Measurements from ENCODE around the gene FAM78B. TPM values are rescaled to one million over a fixed set of nuclear protein-coding genes. Genes with fewer than 3 reads are reported as not detected.

Gene FAM78B
- total RNA-seq, 1 donor from 2014 or later, result 1.9 TPM

DNA sequence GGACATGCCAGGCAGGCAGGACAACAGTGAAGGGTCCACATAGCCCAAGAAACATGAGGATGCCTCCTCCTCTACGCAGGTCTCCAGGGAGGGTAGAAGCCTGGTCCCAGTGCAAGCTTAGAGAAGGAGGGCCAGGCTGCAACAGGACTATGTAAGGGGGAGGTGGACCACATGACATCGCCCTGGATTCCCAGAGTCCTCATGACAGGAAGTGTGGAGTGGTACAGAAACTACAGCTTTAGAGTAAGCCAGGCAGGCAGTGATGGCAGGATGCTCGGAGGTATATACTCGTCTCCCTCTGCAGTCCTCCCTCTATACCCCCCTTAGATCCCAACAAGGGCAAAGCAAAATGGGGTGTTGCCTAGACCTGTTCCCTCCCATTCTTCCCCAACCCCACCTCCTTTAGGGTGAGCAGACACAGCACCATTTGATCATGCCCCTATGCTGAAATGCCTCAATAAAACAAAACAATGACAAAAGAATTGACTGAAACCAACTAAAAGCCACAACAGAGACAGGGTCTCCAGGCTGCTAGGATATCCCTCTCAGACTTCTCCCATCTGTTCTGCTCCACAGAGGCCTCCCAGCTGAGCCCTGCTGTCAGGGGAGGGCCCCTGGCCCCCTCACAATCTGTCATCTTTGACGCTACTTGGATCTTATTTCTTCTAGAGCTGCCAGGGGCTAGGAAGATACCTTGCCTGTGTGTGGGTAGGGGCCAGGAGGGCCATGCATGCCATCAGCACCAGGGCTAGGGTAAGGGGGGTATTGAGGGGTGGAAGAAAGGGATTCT lies 13.1 kb downstream of the FAM78B start:
- no peaks in the 10 kb centered on the region for H3K36me3 Mint-ChIP-seq (ENCODE audit: low read depth)
- no peak overlapping the region for H3K4me3 Mint-ChIP-seq
- H3K4me1 Mint-ChIP-seq, result no peaks in the 10 kb centered on the region
- DNase-seq, result no peak
- no peak overlapping the region for H3K27ac Mint-ChIP-seq
- intact Hi-C loops (cut with micrococcal nuclease), result no loop called here
- H3K27me3 Mint-ChIP-seq, result no peaks in the 10 kb centered on the region
- no peaks in the 10 kb centered on the region for H3K9me3 Mint-ChIP-seq

DNA sequence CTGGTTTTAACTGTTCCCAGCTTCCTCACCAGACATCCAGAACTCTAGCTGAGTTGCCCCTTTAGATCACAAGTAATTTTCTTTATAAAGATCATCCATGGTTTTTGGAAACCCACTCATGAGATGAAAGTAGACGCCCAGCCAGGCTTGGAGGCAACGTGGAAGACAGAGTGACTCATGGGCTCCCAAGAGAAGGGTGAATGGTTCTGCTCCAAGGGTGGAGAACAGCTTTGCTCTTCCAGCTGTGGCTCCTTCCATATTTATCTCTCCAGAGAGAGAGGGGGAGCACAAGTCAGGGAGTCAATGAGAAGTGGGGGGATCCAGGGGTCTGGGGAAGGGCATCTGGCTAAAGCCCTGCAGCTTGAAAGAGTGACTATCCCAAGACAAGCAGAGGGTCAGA lies 13.8 kb downstream of the FAM78B start:
- H3K9me3 Mint-ChIP-seq, result no peaks in the 10 kb centered on the region
- no peaks in the 10 kb centered on the region for H3K36me3 Mint-ChIP-seq (ENCODE audit: low read depth)
- intact Hi-C loops (cut with micrococcal nuclease), result no loop called here
- no peak for DNase-seq
- no peaks in the 10 kb centered on the region for H3K4me1 Mint-ChIP-seq
- no peak overlapping the region for H3K27ac Mint-ChIP-seq
- H3K4me3 Mint-ChIP-seq, result no peak overlapping the region
- no peaks in the 10 kb centered on the region for H3K27me3 Mint-ChIP-seq

DNA sequence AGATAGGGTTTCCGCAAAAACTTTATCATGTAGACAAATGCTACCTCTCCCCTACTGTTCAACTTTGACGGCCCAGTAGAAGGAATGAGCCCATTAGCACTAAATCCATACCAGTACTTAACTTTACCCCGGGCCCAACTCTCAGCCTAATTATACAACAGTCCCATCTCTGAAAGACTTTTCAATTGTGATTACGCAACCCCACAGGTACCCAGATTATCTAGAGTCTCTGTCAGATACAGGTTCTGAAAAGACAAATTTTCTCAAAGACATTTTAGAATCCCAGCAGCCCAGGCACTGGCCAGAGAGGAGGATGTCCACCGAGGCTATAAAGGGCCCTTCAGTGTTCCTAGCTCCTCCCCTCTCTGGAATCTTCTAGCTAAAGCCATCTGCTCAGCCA lies 15.0 kb downstream of the FAM78B start:
- intact Hi-C loops (cut with micrococcal nuclease), result no loop called here
- Mint-ChIP-seq H3K27me3 (no peaks in the 10 kb centered on the region), H3K36me3 (ENCODE audit: low read depth) (no peaks in the 10 kb centered on the region), H3K27ac (no peak overlapping the region), H3K9me3 (no peaks in the 10 kb centered on the region), H3K4me1 (no peaks in the 10 kb centered on the region), H3K4me3 (no peak overlapping the region)
- no peak for DNase-seq

DNA sequence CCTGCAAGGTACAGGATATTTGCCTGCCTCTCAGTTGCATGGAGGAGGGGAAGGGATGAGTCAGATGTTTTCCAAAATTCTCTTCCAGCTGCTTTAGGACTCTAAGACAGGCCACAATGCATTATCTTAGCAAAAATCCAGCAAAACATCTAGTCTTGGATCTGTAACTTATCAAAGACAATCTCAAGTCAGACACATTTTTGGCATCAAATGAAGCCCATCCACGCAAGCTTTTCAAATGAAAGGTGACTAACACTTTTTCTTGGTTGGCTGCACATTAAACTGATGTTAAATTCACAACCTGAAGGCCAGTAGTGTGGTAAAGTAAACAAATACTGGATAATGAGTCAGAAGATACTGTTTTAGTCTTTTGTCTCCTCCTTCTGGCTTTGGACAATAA lies 21.3 kb downstream of the FAM78B start:
- Mint-ChIP-seq H3K4me3 (no peak overlapping the region), H3K27ac (no peak overlapping the region), H3K9me3 (no peaks in the 10 kb centered on the region), H3K36me3 (ENCODE audit: low read depth) (no peaks in the 10 kb centered on the region), H3K27me3 (no peaks in the 10 kb centered on the region), H3K4me1 (no peaks in the 10 kb centered on the region)
- intact Hi-C loops (cut with micrococcal nuclease), result no loop called here
- DNase-seq, result no peak

- H3K27ac Mint-ChIP-seq, result no peak overlapping the region
- H3K4me3 Mint-ChIP-seq, result no peak overlapping the region
- DNase-seq, result no peak
- H3K27me3 Mint-ChIP-seq, result no peaks in the 10 kb centered on the region
- intact Hi-C loops (cut with micrococcal nuclease), result no loop called here
- H3K36me3 Mint-ChIP-seq (ENCODE audit: low read depth), result no peaks in the 10 kb centered on the region
- H3K9me3 Mint-ChIP-seq, result no peaks in the 10 kb centered on the region
- H3K4me1 Mint-ChIP-seq, result no peaks in the 10 kb centered on the region
Observed at GRCh38 chr1:166141969-166142368, 24.8 kb downstream of the FAM78B start.

DNA sequence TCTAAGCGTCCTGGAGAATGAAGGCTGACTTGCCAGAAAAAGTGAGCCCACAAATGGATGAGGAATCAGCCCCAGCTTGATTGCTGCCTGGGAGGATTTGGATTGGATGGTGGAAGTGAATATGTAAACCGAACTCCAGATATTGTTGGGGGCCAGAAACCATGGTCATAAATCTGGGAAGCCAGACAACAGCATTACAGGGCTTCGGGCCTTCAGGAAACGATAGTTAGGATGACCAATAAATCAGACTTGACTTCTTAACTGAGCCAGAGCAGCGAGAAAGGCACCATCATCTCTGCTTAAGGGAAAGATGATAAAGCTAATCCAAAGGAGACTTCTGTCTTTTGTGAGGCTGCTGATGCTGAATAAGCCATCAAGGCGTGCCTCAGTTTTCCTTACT lies 26.6 kb downstream of the FAM78B start:
- H3K4me1 Mint-ChIP-seq, result no peaks in the 10 kb centered on the region
- no peak overlapping the region for H3K4me3 Mint-ChIP-seq
- no peak overlapping the region for H3K27ac Mint-ChIP-seq
- no peak for DNase-seq
- intact Hi-C loops (cut with micrococcal nuclease), result no loop called here
- no peaks in the 10 kb centered on the region for H3K36me3 Mint-ChIP-seq (ENCODE audit: low read depth)
- no peaks in the 10 kb centered on the region for H3K9me3 Mint-ChIP-seq
- H3K27me3 Mint-ChIP-seq, result peaks cover 2% of the 10 kb centered on the region

DNA sequence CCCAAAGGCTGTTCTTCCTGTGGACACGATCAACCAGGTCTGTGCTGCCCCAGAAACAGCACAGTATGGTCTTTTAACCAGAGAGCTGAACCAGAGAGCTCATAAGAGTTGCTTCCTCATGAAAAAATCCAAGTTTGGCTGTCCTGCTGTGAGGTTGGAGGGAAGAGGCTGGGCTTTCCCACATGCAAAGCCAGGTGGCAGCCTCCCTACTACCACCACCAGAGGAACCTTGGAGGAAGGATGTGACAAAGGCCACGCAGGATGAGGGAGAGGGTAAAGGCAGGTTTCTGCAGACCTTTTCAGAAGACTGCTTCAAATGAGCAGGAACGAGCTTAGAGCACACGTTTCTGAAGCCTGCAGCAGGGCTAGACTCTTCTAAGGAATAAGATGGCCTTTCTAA lies 27.1 kb downstream of the FAM78B start:
- Mint-ChIP-seq H3K27ac (no peak overlapping the region), H3K9me3 (no peaks in the 10 kb centered on the region), H3K27me3 (peaks cover 2% of the 10 kb centered on the region), H3K4me3 (no peak overlapping the region), H3K4me1 (no peaks in the 10 kb centered on the region), H3K36me3 (ENCODE audit: low read depth) (no peaks in the 10 kb centered on the region)
- DNase-seq, result no peak
- intact Hi-C loops (cut with micrococcal nuclease), result loop anchor here (10.0 kb wide), 1 partner anchor 335 kb away; no protein-coding TSS in a partner anchor

GRCh38 chr1:166136699-166137401 lies 30.0 kb downstream of the FAM78B start:
- H3K27me3 Mint-ChIP-seq, result peaks cover 2% of the 10 kb centered on the region
- H3K9me3 Mint-ChIP-seq, result no peaks in the 10 kb centered on the region
- intact Hi-C loops (cut with micrococcal nuclease), result loop anchor here (10.0 kb wide), 1 partner anchor 338 kb away; no protein-coding TSS in a partner anchor
- DNase-seq, result no peak
- no peak overlapping the region for H3K4me3 Mint-ChIP-seq
- no peaks in the 10 kb centered on the region for H3K36me3 Mint-ChIP-seq (ENCODE audit: low read depth)
- no peaks in the 10 kb centered on the region for H3K4me1 Mint-ChIP-seq
- no peak overlapping the region for H3K27ac Mint-ChIP-seq

DNA sequence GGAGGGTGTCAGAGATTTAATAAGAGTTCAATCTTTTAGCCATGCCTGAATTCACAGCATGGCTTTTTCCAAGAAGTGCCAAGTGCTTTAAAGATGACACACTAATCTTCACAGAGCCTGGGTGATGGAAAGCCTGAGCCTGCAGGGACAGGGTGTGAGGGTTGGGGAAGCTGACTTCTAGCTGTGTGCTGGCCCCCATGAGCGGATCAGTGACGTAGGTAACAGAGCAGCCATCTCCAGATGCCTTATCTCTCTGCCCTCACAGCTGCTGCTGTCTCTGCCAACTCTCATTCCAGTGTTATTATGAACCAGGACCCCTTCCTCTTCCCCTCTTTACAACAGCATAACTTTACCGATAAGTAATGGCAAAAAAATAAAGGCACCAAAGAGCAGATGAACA lies 30.6 kb downstream of the FAM78B start:
- intact Hi-C loops (cut with micrococcal nuclease), result loop anchor here (10.0 kb wide), 1 partner anchor 339 kb away; no protein-coding TSS in a partner anchor
- Mint-ChIP-seq H3K27me3 (peaks cover 2% of the 10 kb centered on the region), H3K4me1 (no peaks in the 10 kb centered on the region), H3K9me3 (no peaks in the 10 kb centered on the region), H3K36me3 (ENCODE audit: low read depth) (no peaks in the 10 kb centered on the region), H3K4me3 (no peak overlapping the region), H3K27ac (no peak overlapping the region)
- DNase-seq, result no peak

GRCh38 chr1:166133857-166134256 lies 32.9 kb downstream of the FAM78B start:
- intact Hi-C loops (cut with micrococcal nuclease), result loop anchor here (10.0 kb wide), 1 partner anchor 341 kb away; no protein-coding TSS in a partner anchor
- Mint-ChIP-seq H3K4me3 (no peak overlapping the region), H3K4me1 (no peaks in the 10 kb centered on the region), H3K9me3 (no peaks in the 10 kb centered on the region), H3K36me3 (ENCODE audit: low read depth) (no peaks in the 10 kb centered on the region), H3K27me3 (peaks cover 2% of the 10 kb centered on the region), H3K27ac (no peak overlapping the region)
- no peak for DNase-seq

DNA sequence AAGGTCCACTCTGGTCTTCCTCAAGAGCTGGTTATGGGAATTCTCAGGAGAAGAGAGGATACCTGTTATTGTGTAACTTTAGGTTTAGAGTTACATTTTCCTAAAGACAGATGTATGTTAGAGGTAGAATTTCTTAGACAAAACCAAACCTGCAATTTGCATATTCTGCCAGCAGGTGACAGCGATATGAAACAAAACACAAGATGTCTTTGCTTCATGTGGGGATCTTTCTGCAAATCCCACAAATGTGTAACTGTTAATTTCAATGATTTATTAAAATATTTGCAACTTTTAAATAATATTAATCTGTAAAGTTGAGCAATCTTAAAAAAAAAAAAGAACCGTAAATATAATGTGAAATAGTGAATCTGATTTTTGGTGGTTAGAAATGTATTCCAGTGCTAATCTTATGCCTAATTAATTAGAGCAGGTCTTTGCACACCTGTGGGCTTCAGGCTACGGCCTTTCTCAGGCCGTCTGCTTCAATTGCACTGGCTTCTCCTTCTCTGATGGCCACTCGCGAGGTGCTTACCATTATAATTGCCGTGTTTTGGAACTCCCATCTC lies 33.4 kb downstream of the FAM78B start:
- DNase-seq, result no peak
- no peaks in the 10 kb centered on the region for H3K36me3 Mint-ChIP-seq (ENCODE audit: low read depth)
- intact Hi-C loops (cut with micrococcal nuclease), result loop anchor here (10.0 kb wide), 1 partner anchor 341 kb away; no protein-coding TSS in a partner anchor
- no peak overlapping the region for H3K27ac Mint-ChIP-seq
- no peak overlapping the region for H3K4me3 Mint-ChIP-seq
- H3K4me1 Mint-ChIP-seq, result no peaks in the 10 kb centered on the region
- H3K9me3 Mint-ChIP-seq, result no peaks in the 10 kb centered on the region
- H3K27me3 Mint-ChIP-seq, result peaks cover 2% of the 10 kb centered on the region

DNA sequence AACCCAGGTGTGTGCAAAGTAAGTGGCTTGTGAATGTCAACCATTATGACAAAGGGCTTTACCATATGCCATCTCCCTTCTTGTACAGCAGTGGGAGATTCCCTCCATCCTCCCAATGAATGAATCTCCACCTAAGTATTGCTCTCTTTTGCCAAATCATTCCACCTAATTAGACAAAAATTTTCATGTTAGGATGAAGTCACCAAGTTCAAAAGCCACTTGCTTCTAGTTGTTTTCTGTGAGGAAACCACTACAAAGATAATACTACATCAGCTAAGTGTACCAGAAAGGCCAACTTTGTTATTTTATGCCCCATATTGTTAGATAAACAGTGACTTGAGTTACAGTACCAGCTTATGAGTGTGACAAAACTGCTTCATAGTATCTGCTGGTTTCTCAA lies 34.3 kb downstream of the FAM78B start:
- intact Hi-C loops (cut with micrococcal nuclease), result loop anchor here (10.0 kb wide), 1 partner anchor 342 kb away; no protein-coding TSS in a partner anchor
- no peaks in the 10 kb centered on the region for H3K4me1 Mint-ChIP-seq
- no peaks in the 10 kb centered on the region for H3K36me3 Mint-ChIP-seq (ENCODE audit: low read depth)
- H3K27me3 Mint-ChIP-seq, result peaks cover 2% of the 10 kb centered on the region
- DNase-seq, result no peak
- H3K4me3 Mint-ChIP-seq, result no peak overlapping the region
- H3K27ac Mint-ChIP-seq, result no peak overlapping the region
- H3K9me3 Mint-ChIP-seq, result no peaks in the 10 kb centered on the region

- intact Hi-C loops (cut with micrococcal nuclease), result no loop called here
- Mint-ChIP-seq H3K4me1 (no peaks in the 10 kb centered on the region), H3K36me3 (ENCODE audit: low read depth) (no peaks in the 10 kb centered on the region), H3K9me3 (no peaks in the 10 kb centered on the region), H3K27ac (no peak overlapping the region), H3K27me3 (no peaks in the 10 kb centered on the region), H3K4me3 (no peak overlapping the region)
- DNase-seq, result no peak
Observed at GRCh38 chr1:166129006-166129405, 37.8 kb downstream of the FAM78B start.

- no peak for DNase-seq
- Mint-ChIP-seq H3K9me3 (no peaks in the 10 kb centered on the region), H3K27ac (no peak overlapping the region), H3K4me3 (no peak overlapping the region), H3K36me3 (ENCODE audit: low read depth) (no peaks in the 10 kb centered on the region), H3K4me1 (no peaks in the 10 kb centered on the region), H3K27me3 (no peaks in the 10 kb centered on the region)
- intact Hi-C loops (cut with micrococcal nuclease), result no loop called here
Observed at GRCh38 chr1:166128195-166128594, 38.6 kb downstream of the FAM78B start.

Measured in activated CD4-positive, alpha-beta T cell treated with anti-CD3 and anti-CD28 coated beads, Interleukin-2, amount 10 ng/mL, durations not matched to agents 24 days and 14 days (primary cell).